Peyer's patch (tissue), 4 donors: ENCODE measurements around the gene PFN3. TPM values are rescaled to one million over a fixed set of nuclear protein-coding genes. Genes with fewer than 3 reads are reported as not detected.

Source experiments
- DNase-seq, 3 donors: peaks; one replicate each; pipeline ENCODE4 v3.0.0-alpha.2; 2017 to 2019
- H3K27ac ChIP-seq, 4 donors: fragments of 200-600 bp; sonication (generic); one replicate each; pipeline ENCODE4 v1.5.1; 2016 to 2019
- H3K27me3 ChIP-seq, 2 donors: fragments of 200-600 bp; sonication (generic); one replicate each; pipeline ENCODE4 v1.5.1; 2019
- H3K36me3 ChIP-seq, 3 donors: fragments of 200-600 bp; sonication (generic); one replicate each; pipeline ENCODE4 v1.5.1; 2016 to 2019
- H3K4me1 ChIP-seq, 4 donors: fragments of 200-600 bp; sonication (generic); one replicate each; pipeline ENCODE4 v1.5.1; 2016 to 2019
- H3K4me3 ChIP-seq, 4 donors: fragments of 200-600 bp; sonication (generic); 1 replicate in 3 of 4; 2 replicates in 1 of 4; pipeline ENCODE4 v1.5.1; 2016 to 2019; ENCODE audit warnings: mild to moderate bottlenecking in 1 of 4
- H3K9me3 ChIP-seq, 4 donors: fragments of 200-600 bp; sonication (generic); one replicate each; pipeline ENCODE4 v1.5.1; 2016 to 2019; ENCODE audit warnings: mild to moderate bottlenecking in 1 of 4
- POLR2A ChIP-seq, 2 donors: fragments of 450-650 bp; IDR thresholded peaks; one replicate each; pipeline ENCODE4 v1.5.1; 2017; ENCODE audit warnings: antibody characterized with exemption in 2 of 2, mild to moderate bottlenecking in 2 of 2, moderate library complexity in 2 of 2
- total RNA-seq, 4 donors: library from RNA; depleted of rRNA; stranded (reverse); fragments of >200 nt; gene quantifications; one replicate each; pipeline ENCODE4 v1.1.0, GENCODE V29; 2016
- TF ChIP-seq, protein P1 (sequence below), 6 experiments: fragments of 450-650 bp in 4 of 6; fragments of 200-600 bp in 2 of 6; sonication (generic) in 1 of 6; IDR thresholded peaks; one replicate each; pipeline ENCODE4 v1.5.1; 2017 to 2019; ENCODE audit warnings: antibody characterized with exemption in 6 of 6, mild to moderate bottlenecking in 3 of 6, moderate library complexity in 1 of 6

PFN3 gene
- total RNA-seq, 4 donors from 2014 or later = not detected

DNA sequence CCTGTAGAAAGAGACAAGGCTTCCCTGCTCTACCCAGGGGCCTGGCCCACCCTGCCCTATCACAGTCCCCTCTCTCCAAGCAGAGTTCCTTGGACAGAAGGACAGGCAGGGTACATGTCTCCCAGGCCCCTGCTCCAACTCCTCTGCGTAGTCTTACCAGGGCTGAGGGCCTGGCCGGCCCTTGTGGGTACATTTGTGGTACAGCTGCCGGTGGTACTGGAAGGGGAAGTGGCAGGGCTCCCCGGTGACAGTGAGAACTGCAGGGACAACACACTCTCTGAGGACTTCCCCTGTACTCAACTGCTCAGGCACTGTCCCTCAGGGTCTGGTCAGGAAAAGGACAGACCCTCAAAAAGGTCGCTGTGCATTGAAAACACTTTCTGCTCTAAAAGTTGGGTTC lies 5.3 kb upstream of the PFN3 start:
- Histone ChIP-seq H3K27me3 (peaks cover 0 to 16% of the 10 kb centered on the region in 2 donors), H3K4me3 (no peak overlapping the region), H3K27ac (peak overlapping the region in 1 of 4 donors; percentile 13), H3K36me3 (no peaks in the 10 kb centered on the region), H3K4me1 (peaks cover 4 to 35% (median 26%) of the 10 kb centered on the region in 4 donors), H3K9me3 (no peaks in the 10 kb centered on the region)
- TF ChIP-seq, protein P1, sequence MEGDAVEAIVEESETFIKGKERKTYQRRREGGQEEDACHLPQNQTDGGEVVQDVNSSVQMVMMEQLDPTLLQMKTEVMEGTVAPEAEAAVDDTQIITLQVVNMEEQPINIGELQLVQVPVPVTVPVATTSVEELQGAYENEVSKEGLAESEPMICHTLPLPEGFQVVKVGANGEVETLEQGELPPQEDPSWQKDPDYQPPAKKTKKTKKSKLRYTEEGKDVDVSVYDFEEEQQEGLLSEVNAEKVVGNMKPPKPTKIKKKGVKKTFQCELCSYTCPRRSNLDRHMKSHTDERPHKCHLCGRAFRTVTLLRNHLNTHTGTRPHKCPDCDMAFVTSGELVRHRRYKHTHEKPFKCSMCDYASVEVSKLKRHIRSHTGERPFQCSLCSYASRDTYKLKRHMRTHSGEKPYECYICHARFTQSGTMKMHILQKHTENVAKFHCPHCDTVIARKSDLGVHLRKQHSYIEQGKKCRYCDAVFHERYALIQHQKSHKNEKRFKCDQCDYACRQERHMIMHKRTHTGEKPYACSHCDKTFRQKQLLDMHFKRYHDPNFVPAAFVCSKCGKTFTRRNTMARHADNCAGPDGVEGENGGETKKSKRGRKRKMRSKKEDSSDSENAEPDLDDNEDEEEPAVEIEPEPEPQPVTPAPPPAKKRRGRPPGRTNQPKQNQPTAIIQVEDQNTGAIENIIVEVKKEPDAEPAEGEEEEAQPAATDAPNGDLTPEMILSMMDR (IDR thresholded peaks at IDR 0.05) = peak in 1 of 6 experiments; percentile 17
- TF ChIP-seq POLR2A (IDR thresholded peaks at IDR 0.05) = no peak
- DNase-seq = peak in 2 of 3 donors; percentile 74 to 81

DNA sequence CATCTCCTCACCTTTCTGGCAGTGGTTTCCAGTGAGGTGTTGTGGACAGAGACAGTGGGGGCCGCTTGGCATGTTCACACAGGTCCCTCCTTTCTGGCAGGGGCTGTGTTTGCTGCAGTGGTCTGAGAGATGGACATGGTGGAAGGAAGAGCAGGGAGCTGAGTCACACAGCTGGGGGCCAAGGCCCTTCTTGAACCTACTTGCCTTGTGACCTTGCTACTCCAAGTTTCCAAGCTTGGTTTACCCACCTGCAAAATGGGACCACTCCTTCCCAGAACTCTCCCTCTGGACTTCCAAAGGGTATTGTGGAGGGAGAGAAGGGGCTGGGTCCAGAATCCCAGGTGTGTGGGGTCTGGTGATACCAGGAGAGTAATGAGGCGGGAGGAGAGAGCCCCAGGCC lies 4.9 kb upstream of the PFN3 start:
- Histone ChIP-seq H3K9me3 (peaks cover 0 to under 1% (median 0%) of the 10 kb centered on the region in 4 donors), H3K4me1 (peaks cover 4 to 35% (median 28%) of the 10 kb centered on the region in 4 donors), H3K36me3 (no peaks in the 10 kb centered on the region), H3K4me3 (no peak overlapping the region), H3K27me3 (peaks cover 0 to 18% of the 10 kb centered on the region in 2 donors), H3K27ac (peak overlapping the region in 1 of 4 donors; percentile 13)
- TF ChIP-seq, protein P1 (IDR thresholded peaks at IDR 0.05) = no peak
- TF ChIP-seq POLR2A (IDR thresholded peaks at IDR 0.05) = no peak
- DNase-seq = no peak

DNA sequence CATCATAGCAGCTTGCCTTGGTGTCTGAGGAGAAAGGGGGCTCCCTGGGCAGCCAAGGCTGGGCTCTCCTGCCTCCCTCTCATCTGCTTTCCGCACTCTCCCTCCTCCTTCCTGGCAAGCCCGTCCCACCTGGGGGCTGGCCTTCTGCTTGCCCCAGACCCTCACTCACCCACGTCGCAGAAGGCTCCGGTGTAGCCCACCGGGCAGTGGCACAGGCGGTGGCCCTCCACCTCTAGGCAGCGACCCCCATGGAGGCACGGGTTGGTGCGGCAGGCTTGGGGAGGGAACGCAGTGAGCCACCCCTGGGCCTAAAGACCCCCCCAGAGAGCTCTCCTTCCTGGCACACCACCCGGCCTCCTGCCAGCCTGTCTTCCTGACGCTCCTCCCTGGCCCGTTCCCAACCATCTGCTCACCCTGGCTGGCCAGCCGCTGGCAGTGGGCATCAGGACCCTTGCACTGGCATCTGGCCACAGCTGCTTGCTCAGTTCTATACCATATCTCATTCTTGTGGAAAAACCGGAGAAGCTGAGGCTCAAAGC lies 4.2 kb upstream of the PFN3 start:
- no peak for TF ChIP-seq POLR2A (IDR thresholded peaks at IDR 0.05)
- TF ChIP-seq, protein P1 (IDR thresholded peaks at IDR 0.05) = no peak
- Histone ChIP-seq H3K4me1 (peaks cover 4 to 41% (median 28%) of the 10 kb centered on the region in 4 donors), H3K27me3 (peaks cover 0 to 24% of the 10 kb centered on the region in 2 donors), H3K27ac (peak overlapping the region; percentile 52 to 86 (median 69)), H3K4me3 (peak overlapping the region; percentile 41 to 79 (median 68)), H3K36me3 (no peaks in the 10 kb centered on the region), H3K9me3 (peaks cover 0 to 5% (median 0%) of the 10 kb centered on the region in 4 donors)
- DNase-seq = no peak

DNA sequence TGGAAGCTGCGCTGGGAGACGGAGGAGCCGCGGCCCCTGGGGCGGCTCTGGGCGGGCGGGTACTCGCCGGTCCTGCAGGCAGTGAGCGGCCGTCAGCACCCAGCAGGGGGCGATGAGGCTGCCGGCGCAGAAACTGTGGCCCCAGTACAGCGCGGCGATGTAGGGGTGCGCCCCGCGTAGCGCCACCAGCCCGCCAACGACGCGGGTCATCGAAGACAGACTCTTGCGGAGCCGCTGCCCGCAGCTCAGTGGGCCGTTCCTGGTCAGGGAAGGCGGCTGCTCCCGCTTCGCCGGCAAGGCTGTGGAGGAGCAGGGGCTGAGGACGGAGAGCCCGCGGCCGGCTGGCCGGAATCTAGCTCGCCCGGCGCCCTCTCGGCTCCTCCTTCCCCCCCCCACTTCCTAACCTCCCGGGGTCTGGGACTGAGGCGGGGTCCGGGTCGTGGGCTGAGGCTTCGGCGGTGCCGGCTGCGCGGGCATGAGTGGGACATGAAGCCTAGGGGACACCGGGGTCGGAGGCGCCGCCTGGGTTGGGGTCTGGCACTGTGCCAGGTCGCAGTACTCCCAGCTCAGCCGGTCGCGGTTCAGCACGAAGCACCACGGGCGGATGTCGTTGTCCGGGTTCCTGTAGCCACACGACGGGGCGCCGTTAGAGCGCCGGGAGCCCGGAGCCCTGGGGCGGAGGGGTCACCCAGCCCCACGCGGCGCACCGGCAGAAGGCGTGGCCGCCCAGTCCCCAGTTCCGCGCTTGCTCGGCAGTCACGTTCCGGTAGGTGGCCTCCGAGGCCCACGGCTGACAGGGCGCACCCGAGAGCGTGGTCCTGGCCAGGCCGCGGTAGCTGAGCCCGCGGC lies 3.6 kb upstream of the PFN3 start:
- Histone ChIP-seq H3K36me3 (no peaks in the 10 kb centered on the region), H3K27me3 (peaks cover 0 to 24% of the 10 kb centered on the region in 2 donors), H3K4me3 (peak overlapping the region; percentile 41 to 79 (median 68)), H3K4me1 (peaks cover 4 to 43% (median 28%) of the 10 kb centered on the region in 4 donors), H3K27ac (peak overlapping the region; percentile 52 to 86 (median 69)), H3K9me3 (peaks cover 0 to 5% (median 0%) of the 10 kb centered on the region in 4 donors)
- DNase-seq = peak; percentile 88 to 95 (median 91)
- no peak for TF ChIP-seq POLR2A (IDR thresholded peaks at IDR 0.05)
- TF ChIP-seq, protein P1 (IDR thresholded peaks at IDR 0.05) = peak; percentile 80 to 96 (median 88)

DNA sequence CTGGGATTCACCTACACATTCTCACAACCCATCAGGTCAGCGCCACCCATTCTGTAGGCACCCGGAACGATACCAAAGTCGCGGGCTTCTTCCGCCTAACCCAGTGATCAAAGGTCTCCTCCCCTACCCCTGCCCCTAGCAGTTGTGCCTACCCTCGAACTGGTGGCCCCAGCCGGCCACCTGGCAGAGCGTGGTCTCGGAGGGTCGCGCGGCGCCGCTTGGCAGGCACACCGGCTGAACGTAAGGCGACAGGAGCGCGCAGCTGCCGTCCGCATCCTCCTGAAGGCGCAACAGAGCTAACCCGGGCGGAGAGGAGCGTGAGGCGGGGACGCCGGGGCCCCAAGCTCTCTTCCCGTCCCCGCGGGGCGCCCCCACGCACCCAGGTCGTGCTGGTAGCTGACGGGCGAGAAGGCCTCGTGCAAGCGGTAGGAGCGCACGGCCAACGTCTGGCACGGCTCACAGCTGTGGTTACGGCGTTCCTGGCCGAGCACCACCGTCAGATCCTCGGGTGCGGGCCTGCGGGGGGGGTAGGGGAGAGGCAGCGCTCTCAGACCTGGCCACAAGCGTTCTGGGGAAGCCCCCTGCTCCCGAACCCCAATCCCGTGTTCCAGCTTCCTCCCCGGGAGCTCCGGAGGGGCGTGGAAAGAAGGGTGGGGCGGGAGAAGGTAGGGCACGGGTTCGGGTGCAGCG lies 2.8 kb upstream of the PFN3 start:
- Histone ChIP-seq H3K27me3 (peaks cover 0 to 24% of the 10 kb centered on the region in 2 donors), H3K4me1 (peaks cover 4 to 43% (median 28%) of the 10 kb centered on the region in 4 donors), H3K4me3 (peak overlapping the region; percentile 41 to 79 (median 68)), H3K27ac (peak overlapping the region; percentile 52 to 86 (median 69)), H3K9me3 (peaks cover 0 to 5% (median 0%) of the 10 kb centered on the region in 4 donors), H3K36me3 (no peaks in the 10 kb centered on the region)
- TF ChIP-seq POLR2A (IDR thresholded peaks at IDR 0.05) = no peak
- TF ChIP-seq, protein P1 (IDR thresholded peaks at IDR 0.05) = no peak
- peak in 2 of 3 donors; percentile 40 to 68 for DNase-seq
